GM19324 (cell line): Measurements from ENCODE around the gene RBM33.
A peak's percentile ranks its signal among the peaks of the same experiment; 100 is the strongest.
"Not testable (repeated sequence)": the region's sequence is repeated elsewhere in the genome, so short reads cannot be mapped to it uniquely, and the experiment has no call there.

ENCODE experiments used
- ATAC-seq: cut with Tn5 transposase; IDR thresholded peaks from one replicate; pipeline ENCODE4 v1.9.1; 2021; ENCODE audit warnings: mild to moderate bottlenecking, moderate library complexity; ENCODE audit not compliant: unreplicated experiment, low FRiP score

The RBM33 gene

DNA sequence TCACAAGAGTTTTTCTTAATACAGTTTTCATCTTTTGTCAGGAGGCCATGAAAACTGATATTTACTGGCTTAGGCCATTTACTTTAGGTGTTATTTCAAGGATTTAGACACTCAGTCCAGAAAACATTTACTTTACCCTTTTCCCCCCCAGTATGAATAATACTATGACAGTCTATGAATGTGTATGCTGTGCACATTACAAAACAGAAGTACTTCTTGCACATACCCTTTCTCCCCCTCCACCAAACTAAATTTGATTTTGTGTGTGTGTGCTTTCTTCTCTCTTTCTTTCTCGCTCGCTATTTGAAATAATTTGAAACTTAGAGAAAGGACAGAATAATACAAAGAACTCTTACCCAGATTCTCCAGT lies 41.3 kb downstream of the RBM33 start:
- no peak for ATAC-seq

DNA sequence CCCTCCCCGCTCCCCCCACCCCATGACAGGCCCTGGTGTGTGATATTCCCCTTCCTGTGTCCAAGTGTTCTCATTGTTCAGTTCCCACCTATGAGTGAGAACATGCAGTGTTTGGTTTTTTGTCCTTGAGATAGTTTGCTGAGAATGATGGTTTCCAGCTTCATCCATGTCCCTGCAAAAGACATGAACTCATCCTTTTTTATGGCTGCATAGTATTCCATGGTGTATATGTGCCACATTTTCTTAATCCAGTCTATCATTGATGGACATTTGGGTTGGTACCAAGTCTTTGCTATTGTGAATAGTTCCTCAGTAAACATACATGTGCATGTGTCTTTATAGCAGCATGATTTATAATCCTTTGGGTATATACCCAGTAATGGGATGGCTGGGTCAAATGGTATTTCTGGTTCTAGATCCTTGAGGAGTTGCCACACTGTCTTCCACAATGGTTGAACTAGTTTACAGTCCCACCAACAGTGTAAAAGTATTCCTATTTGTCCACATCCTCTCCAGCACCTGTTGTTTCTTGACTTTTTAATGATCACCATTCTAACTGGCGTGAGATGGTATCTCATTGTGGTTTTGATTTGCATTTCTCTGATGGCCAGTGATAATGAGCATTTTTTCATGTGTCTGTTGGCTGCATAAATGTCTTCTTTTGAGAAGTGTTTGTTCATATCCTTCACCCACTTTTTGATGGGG lies 42.3 kb downstream of the RBM33 start:
- not testable (repeated sequence) for ATAC-seq

DNA sequence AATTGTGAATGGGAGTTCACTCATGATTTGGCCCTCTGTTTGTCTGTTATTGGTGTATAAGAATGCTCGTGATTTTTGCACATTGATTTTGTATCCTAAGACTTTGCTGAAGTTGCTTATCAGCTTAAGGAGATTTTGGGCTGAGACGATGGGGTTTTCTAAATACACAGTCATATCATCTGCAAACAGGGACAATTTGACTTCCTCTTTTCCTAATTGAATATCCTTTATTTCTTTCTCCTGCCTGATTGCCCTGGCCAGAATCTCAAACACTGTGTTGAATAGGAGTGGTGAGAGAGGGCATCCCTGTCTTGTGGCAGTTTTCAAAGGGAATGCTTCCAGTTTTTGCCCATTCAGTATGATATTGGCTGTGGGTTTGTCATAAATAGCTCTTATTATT lies 43.8 kb downstream of the RBM33 start:
- ATAC-seq: not testable (repeated sequence)

DNA sequence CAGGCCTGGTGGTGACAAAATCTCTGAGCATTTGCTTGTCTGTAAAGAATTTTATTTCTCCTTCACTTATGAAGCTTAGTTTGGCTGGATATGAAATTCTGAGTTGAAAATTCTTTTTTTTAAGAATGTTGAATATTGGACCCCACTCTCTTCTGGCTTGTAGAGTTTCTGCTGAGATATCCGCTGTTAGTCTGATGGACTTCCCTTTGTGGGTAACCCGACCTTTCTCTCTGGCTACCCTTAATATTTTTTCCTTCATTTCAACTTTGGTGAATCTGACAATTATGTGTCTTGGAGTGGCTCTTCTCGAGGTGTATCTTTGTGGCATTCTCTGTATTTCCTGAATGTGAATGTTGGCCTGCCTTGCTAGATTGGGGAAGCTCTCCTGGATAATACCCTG lies 46.2 kb downstream of the RBM33 start:
- not testable (repeated sequence) for ATAC-seq

DNA sequence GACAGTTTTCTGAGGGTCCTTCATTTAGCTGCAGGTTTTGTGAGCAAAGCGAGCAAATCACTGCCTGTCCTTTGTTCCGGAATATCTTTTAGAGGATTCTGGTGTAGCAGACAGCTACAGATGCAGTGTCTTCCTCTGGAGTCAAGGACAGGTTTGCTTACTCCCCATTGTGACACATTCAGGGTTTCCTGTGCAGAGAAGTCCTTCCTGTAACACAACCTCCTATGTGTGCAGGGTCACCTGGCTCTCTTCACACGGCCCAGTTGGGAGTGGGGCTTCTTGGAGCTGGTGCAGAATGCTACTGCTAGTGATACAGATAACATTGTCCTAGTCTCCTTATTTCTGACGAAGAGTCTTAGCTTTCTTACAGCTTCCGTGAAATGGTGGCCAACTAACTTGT lies 47.9 kb downstream of the RBM33 start:
- peak; percentile 48 for ATAC-seq

DNA sequence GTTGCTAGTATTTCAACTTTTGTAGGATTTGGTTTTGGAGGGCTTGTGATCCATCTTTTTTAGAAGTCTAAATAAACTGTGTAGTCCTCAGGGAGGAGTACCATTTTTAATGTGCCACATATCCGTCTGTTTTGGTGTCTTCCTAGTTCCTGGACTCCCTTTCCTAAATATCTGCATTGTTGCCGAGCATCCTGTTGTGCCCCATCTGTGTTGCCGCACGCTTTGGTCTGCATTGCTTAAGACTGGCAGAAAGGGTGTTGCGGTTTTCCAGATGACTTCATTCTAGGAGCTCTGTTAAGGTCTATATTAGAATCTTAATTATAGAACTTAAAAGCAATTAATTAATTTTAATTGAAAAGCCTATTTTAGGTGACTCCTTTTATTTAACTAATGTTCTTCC lies 49.4 kb downstream of the RBM33 start:
- no peak for ATAC-seq

DNA sequence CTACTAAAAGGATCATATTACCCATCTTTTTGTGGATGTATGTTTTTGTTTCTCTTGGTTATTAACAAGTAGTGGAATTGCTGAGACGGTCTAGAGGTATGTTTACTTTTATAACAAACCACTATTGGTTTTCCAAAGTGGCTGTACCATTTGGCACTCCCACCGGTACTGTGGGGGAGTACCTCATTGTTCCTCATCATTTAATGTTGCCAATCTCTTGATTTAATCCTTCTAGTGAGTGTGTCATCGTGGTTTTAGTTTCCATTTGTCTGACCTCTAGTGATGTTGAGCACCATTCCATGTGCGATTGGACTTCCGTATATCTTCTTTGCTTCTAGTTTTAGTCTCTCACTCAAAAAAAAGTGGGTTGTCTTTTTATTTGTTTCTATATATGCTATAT lies 50.4 kb downstream of the RBM33 start:
- no peak for ATAC-seq

DNA sequence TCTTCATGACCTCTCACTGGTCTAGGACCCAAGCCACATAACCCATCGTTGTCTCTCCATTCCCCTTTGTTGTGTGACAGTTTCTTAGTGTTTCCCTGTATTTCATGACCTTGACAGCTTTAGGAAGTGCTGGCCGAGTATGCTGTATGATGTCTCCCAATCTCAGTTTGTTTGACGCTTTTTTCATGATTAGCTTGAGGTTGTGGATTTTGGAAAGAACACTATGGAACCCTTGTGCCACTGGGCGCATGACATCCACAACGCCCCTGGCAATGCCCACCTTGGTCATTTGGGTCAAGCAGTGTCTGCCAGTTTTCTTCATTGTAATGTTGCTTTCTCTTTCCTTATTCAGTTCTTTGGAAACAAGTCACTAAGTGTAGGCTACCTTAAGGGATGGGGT lies 52.3 kb downstream of the RBM33 start:
- no peak for ATAC-seq

DNA sequence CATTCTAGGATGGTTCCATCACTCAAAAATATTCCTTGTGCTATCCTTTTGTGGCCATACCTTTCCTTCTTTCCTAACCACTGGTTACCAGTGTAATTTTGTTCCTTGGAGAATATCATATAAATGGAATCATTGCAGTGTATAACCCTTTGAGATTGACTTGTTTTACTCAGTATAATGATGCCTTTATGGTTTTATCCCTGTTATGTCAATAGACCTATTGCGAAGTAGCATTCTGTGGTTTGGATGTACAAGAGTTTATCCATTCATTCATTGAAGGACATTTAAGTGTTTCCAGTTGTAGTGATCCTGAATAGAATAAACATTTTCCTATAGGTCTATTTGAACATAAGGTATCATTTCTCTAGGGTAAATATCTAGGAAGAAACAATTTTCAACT lies 54.2 kb downstream of the RBM33 start:
- ATAC-seq: no peak

DNA sequence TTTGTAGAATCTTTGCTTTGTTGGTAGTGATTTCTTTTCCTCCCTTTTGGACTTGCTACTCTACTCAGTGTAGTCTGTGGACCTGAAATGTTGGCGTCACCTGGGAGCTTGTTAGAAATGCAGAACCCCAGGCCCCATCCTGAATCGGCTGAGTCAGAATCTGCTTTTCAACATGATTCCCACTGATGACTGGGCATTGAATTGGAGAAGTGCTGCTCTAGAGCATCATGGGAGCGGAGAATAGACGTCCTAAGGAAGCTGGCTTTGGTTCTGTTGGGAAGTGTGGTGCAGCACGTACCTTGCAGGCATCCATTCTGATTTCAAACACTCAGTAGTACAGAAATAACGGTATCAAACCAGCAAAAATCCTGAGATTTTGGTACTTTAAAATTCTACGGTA lies 54.7 kb downstream of the RBM33 start:
- ATAC-seq: no peak

DNA sequence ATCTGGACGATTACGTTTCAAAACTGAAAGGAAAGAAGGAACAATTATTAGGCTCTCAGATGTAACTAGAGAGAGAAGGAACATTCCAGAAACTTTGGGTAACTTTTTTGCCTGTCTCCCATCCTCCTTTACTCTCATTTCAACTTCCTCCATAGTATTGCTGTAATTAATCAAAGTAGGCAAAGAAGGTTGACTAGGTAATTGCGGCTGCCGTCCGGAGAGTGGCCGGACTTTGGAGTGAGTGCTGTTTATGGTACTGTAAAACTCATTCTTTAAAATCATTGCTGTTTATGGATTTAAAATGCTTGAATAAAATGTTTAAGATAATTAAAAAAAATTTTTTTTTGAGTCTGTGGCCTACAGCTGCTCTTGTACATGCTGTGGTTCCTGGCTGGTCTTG lies 56.4 kb downstream of the RBM33 start:
- ATAC-seq: no peak

DNA sequence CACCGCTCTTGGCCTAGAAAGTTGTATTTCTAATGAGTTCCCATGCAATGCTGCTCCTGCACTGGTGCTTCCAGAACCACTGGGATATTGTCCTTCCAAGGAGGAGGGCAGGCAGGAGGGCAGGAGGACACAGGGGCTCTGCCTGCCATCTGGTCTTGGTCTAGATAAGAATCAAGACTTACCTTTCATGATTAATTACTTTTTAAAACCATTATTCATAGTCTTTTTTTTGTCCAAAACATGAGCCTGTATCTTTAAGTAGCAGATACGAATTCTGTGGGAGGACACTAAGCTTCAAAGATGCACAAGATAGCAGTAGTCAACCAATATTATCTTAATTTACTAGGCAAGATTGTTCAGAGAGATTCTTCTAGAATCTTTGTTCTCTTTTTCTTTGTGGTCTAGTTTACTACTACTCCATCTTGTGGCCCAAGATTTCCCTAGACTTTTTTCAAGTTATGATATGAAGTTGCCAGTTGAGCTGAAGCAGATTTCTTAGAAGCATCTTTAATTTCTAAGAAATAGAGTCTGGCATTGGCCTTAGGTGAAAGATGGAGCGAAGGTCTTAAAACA lies 57.6 kb downstream of the RBM33 start:
- ATAC-seq: no peak

DNA sequence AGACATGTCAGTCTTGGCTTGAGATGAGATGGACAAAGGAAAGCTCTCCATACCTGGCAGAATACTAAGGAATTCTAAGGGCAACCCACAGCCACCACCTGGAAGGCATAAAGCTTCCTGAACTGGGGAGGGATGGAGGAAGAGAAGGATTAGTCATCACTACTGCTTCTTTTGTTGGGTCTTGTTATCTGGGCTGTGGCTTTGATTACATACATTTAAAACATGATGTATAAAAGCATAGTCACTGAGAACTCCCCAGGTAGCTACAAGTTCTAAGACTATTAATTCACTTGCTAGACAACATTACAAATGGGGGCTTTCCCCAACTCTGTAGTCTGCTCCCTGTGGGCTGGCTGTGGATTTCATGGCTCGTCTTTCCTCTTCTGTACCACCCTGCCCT lies 58.2 kb downstream of the RBM33 start:
- ATAC-seq: no peak

DNA sequence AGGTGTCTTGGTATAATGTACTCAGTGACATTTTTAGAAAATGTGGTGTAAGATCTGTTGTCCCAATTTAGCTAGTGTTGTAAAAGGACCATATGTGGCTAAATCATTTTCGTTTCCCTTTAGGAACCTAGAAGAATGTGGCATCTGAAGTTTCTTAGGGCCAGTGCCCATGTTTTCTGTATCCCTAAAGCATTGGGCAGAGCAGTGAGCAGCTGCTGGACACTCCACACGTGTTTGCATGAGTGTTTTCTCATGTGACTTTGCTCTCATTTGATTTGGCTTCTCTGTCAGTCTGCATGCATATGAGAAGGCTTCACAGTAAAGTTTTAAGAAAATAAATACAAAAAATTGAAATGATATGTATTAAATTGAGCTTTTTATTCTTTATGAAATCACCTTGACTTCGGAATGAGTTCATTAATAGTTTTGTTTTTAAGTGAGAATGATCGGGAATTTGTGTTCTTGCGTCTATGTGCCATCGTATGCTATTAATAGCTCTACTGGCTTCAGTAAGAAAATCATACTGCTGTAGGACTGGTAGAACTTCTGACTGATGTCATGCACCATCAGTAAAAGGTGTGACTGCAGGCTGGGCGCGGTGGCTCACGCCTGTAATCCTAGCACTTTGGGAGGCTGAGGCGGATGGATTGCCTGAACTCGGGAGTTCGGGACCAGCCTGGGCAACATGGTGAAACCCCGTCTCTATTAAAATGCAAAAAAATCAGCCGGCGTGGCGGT lies 61.3 kb downstream of the RBM33 start:
- ATAC-seq: no peak

DNA sequence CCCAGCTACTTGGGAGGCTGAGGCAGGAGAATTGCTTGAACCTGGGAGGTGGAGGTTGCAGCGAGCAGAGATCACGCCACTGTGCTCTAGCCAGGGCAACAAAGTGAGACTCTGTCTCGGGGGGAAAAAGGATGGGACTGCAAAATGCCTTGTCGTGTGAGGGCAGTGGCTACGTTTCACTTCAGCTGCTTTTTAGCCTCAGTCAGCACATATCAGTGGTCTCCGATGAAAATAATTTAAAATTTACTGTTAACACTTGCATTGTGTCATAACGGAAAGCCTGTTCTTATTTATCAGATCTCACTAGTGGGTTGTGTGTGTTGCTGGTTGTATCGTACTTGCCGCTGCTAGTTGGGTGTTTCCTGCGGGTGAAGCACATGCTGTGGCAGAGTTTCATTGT lies 61.9 kb downstream of the RBM33 start:
- ATAC-seq: no peak

DNA sequence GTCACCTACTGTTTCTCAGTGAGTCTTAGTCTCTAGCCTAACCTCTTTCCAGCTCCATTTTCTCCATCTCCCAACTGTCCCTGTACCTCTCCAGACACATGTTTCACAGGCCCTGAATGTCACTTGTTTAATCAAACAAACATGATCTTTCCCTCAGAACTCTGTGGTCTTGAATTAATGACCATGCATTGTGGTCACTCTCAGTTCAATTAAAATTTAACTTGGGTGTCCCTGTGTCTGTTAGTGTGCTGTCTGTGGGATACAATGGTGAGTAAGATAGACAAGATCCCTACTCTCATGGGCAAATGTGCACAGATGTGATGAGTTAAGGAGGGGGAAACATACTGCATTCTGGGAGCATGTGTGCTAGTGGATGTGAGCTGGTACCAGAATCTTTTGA lies 65.0 kb downstream of the RBM33 start:
- ATAC-seq: no peak

DNA sequence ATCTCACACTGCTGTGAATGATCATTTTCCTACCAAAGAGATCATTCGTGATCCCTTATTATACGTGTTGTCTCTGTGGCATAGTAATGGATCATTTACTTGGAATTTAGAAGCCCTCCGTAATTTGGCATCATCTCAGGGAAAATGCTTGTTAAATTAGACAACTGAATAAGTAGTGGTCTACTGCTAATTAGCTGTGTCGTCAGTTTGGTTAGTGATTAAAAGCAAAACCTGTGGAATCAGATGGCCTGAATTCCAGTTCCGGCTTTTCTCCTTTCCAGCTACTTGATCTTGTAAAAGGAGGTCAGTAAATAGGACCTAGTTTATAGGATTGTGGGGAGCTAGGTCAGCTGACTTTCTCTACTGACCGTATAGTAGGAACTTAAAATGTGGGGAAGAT lies 65.6 kb downstream of the RBM33 start:
- ATAC-seq: no peak

DNA sequence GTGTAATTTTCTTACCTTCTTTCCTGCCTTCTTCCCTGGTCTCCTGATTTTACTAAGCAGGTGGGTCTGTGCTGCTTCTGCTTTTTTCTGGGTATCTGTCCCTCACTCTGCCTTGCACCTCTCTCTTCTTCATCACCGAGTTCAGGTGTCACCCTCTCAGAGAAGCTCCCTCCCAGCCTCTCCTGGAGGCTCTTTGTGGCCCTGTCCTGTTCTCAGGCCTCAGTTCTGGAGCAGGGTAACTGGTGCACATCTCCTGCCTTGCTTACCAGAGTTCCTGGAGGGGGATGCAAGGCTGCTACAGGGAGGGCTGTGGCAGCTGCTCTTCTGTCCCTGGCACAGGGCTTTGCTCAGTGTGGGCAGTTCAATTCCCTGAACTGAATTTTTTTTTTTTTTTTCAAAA lies 66.1 kb downstream of the RBM33 start:
- no peak for ATAC-seq

DNA sequence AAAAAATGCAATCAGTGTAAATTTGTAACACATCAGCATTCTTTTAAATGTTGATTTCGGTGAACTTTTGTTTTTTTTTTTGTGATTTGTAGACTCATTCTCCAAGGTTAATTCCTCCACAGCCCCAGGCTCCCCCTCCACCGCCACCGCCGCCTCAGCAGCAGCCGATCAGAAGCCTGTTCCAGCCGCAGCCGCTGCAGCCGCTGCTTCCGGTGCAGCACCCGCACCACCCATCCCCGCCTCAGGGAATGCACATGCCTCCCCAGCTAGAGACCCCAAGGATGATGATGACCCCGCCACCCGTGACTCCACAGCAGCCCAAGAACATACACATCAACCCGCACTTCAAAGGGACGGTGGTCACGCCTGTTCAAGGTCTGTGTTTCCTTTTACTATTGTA lies 66.6 kb downstream of the RBM33 start:
- ATAC-seq: no peak

DNA sequence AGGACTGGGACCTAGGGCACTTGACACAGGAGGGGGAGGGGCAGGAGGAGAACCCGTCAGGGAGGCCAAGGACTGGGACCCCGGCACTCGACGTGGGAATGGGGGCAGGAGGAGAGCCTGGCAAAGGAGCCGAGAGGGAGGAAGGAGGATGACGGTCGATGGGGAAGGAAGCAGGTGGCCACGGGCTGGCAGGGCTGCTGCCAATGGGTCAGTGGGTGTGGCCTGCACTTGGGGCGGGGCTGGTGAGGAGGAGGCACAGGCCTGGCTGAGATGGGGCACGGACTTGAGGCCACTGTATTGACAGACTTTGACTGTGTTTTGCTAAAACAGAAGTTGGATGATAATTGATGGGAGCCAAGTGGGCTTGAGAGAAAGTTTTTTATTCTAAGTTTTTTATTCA lies 68.9 kb downstream of the RBM33 start:
- ATAC-seq: no peak

DNA sequence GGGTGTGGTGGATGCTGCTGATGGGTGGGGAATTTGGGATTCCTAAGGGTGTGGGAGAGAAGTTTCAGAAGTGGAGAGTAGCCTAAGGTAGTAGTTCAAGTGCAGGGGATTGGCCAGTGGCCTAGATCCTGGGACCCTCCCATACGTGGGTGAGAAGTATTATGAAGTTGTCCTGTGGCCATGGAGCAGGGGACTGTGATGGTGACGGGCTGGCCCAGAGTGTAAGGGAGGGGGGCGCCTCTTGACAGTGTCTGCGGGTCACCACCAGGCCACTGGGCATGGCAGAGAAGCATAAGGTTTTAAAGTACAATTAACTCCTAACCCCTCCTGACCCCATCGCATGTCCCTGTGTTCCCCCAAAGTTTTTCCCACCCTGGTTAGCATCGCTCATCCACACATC lies 70.2 kb downstream of the RBM33 start:
- no peak for ATAC-seq
